GM23338 (cell line): ENCODE results near the gene FBRS.

Experiments used
- CREB1 ChIP-seq: fragments of 250-450 bp; sonication (Bioruptor Pico); IDR thresholded peaks from 2 replicates; pipeline ENCODE4 v1.5.0; 2020; ENCODE audit warnings: low read depth, mild to moderate bottlenecking, moderate library complexity
- CTCF ChIP-seq, 2 experiments: fragments of 200-600 bp in 1 of 2; sonication (generic) in 1 of 2; conservative IDR thresholded peaks; 2 replicates each; pipeline versions ENCODE4 v1.5.1 to v1.6.1; 2016 to 2017; ENCODE audit warnings: antibody characterized with exemption in 2 of 2, low read depth in 2 of 2, mild to moderate bottlenecking in 2 of 2, moderate library complexity in 1 of 2
- ETS1 ChIP-seq: IDR thresholded peaks from 2 replicates; pipeline ENCODE4 v1.6.1; 2016; ENCODE audit warnings: antibody characterized with exemption
- EZH2 ChIP-seq: fragments of 200-600 bp; sonication (generic); IDR thresholded peaks from one replicate; pipeline ENCODE4 v1.8.0; 2017; ENCODE audit warnings: antibody characterized with exemption, mild to moderate bottlenecking, low read depth; ENCODE audit not compliant: unreplicated experiment
- JUNB ChIP-seq: IDR thresholded peaks from one replicate; pipeline ENCODE4 v1.6.1; 2016; ENCODE audit warnings: antibody characterized with exemption; ENCODE audit not compliant: unreplicated experiment
- POLR2AphosphoS5 ChIP-seq: IDR thresholded peaks from 2 replicates; pipeline ENCODE4 v1.6.1; 2016; ENCODE audit warnings: antibody characterized with exemption, low read depth
- REST ChIP-seq: IDR thresholded peaks from one replicate; pipeline ENCODE4 v1.6.1; 2018; ENCODE audit warnings: antibody characterized with exemption; ENCODE audit not compliant: unreplicated experiment
- ZNF114 ChIP-seq: fragments of 250-450 bp; sonication (Bioruptor Pico); IDR thresholded peaks from 2 replicates; pipeline ENCODE4 v1.5.0; 2020; ENCODE audit warnings: mild to moderate bottlenecking, moderate library complexity
- ZNF331 ChIP-seq: fragments of 250-450 bp; sonication (Bioruptor Pico); IDR thresholded peaks from 2 replicates; pipeline ENCODE4 v1.5.0; 2020; ENCODE audit warnings: low read depth, mild to moderate bottlenecking, moderate library complexity
- ZNF462 ChIP-seq: fragments of 250-450 bp; sonication (Bioruptor Pico); IDR thresholded peaks from 2 replicates; pipeline ENCODE4 v1.5.0; 2020; ENCODE audit warnings: mild to moderate bottlenecking, moderate library complexity

- TF ChIP-seq CTCF (conservative IDR thresholded peaks at IDR 0.05; ENCODE audit: low read depth in 2 of 2) (no peak), POLR2AphosphoS5 (no peak), EZH2 (no peak), ETS1 (no peak), REST (no peak), ZNF331 (CRISPR knock-in tag) (no peak), JUNB (no peak), CREB1 (no peak), ZNF462 (no peak), ZNF114 (no peak)
These were observed 7.1 kb downstream of the FBRS start for GRCh38 chr16:30665155-30665829.
